DMS114 treated with DMSO at 0.1 percent for 48 hours (cell line): ENCODE results near the gene BACE1-AS.
"Not testable (repeated sequence)": the region's sequence is repeated elsewhere in the genome, so short reads cannot be mapped to it uniquely, and the experiment has no call there.

ENCODE experiments used
- DNase-seq: peaks from one replicate; lab custom pipeline; 2025; ENCODE audit not compliant: unreplicated experiment; lab: John Stamatoyannopoulos, UW

The BACE1-AS gene

DNA sequence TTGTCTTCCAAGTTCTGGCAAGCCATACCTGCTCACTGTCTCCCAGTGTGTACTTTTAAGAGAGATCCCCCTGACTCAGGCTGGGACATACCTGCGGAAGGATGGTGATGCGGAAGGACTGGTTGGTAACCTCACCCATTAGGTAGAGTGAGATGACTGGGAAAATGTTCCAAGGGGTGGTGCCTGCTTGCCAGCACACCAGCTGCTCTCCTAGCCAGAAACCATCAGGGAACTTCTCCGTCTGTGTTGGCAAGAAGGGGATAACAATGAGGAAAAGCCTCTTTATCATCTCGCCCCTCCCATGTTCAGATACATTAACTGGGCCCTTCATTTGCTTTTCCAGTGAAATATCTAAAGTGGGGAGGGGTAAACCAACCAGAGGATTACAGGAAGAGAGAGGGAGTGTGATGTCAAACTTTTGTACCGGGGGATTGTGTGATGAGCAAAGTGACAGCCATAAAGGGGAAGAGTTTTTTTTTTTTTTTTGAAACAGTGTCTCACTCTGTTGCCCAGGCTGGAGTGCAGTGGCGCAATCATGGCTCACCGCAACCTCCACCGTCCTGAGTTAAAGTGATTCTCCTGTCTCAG lies at the start of gene BACE1-AS:
Gene BACE1-AS, plus strand, starts transcription at position 538 of the 588 bp plus-strand sequence.
- no peak for DNase-seq

GRCh38 chr11:117248341-117248740 lies 42.8 kb upstream of the BACE1-AS start:
- no peak for DNase-seq

- DNase-seq, result no peak
Measured at GRCh38 chr11:117249571-117249970, 41.6 kb upstream of the BACE1-AS start.

- DNase-seq, result no peak
Measured at GRCh38 chr11:117251506-117251905, 39.6 kb upstream of the BACE1-AS start.

DNA sequence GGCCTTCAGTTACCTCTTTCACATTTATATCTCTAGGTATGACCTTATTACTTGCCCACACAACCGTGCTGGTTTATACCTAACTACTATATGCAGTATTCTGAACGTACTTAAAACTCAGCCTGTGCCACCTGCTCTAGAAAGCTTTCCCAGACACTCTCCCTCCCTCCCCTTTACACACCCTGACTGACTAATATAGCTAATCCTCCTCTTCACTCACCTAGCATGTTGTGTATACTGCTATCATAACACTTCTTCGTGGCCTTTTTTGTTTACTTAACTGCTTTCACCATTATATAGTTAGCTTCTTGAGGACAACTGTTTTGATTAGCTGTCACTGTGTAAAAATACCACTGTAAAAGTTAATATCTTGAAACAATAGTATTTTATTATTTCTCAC lies 35.2 kb upstream of the BACE1-AS start:
- no peak for DNase-seq

GRCh38 chr11:117256573-117256972 lies 34.6 kb upstream of the BACE1-AS start:
- no peak for DNase-seq

DNA sequence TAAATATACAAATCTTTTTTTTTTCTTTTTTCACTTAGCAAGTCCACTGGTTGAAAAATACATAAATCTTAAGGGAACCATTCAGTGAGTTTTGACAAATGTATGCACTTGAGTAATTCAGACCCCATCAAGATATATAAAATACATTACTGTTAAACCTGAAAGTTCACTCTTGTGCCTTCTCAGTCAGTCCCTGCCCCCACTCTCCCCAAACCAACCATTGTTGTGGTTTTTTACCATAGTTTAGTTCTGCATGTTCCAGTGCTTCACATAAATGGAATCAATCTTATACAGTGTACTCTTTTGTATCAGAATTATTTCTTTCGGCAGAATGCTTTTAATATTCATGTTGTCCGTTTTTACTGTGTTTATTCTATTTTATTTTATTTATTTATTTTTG lies 32.6 kb upstream of the BACE1-AS start:
- DNase-seq, result no peak

DNA sequence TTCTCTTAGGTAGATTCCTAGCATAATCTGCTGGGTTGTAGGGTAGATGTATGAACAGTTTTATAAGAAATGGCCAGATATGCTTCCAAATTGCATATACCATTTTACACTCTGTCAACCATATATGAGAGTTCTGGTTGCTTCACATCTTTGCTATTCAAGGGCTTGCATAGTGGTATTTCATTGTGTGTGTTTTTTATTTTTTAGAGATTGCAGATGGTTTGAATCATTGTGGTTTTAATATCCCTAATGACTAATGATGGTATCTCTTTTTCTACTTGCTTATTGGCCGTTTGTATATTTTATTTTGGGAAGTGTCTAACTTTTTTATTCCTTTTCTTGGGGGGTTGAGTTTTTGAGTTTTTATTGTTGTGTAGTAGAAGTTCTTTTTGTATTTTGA lies 31.7 kb upstream of the BACE1-AS start:
- DNase-seq, result no peak

DNA sequence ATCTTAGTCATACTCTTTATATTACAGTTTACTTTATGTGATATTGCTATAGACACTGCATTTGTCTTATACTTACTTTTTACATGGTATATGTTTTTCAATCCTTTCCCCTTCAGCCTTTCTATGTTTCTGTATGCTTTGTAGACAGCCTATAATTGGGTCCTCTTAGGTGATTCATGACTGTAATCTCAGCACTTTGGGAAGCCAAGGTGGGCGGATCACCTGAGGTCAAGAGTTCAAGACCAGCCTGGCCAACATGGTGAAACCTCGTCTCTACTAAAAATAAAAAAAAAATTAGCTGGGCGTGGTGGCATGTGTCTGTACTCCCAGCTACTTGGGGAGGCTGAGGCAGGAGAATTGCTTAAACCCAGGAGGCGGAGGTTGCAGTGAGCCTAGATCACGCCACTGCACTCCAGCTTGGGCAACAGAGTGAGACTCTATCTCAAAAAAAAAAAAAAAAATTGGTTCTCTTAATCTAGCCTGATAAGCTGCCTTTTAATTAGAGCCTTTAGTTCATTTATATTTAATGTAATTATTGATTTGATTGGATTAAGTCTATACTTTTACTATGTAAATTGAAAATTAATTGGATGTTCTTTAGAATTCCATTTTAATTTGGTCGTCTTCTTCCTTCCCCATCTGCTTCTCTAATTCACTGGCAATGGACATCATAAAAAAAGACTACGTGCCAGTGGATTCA lies 26.4 kb upstream of the BACE1-AS start:
- DNase-seq, result not testable (repeated sequence)

DNA sequence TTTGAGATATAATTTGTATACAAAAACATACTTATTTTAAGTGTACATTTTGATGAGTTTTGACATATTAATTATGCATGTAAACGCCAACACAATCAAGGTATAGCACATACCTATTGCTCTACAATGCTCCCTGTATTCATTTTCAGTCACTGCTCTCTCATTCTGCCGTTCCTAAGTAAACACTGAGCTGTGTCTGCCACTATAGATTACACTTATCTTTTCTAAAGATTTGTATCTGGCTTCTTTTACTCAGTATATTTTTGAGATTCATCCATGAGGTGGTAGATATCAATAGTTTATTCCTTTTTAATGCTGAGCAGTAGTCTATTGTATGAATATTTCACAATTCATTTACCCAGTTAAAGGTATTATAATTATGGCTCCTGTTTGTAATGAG lies 25.4 kb upstream of the BACE1-AS start:
- no peak for DNase-seq

DNA sequence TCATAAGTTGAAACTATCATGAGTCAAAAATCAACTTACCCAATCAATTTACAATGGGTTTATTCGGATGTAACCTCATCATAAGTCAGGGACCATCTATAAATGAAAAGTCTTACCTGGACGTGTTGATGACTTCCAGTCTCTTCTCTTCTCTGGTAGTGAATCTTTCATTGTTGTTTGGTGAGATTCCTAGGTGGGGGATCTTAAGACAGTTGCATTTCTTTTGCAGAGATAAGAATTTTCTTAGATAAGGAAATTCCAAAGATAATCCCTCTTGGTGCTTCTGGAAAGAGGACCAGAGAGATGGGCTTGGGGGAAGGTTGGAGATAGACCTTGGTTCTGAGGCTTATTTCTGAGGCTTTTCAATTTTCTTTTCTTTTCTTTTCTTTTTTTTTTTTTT lies 21.3 kb upstream of the BACE1-AS start:
- no peak for DNase-seq

DNA sequence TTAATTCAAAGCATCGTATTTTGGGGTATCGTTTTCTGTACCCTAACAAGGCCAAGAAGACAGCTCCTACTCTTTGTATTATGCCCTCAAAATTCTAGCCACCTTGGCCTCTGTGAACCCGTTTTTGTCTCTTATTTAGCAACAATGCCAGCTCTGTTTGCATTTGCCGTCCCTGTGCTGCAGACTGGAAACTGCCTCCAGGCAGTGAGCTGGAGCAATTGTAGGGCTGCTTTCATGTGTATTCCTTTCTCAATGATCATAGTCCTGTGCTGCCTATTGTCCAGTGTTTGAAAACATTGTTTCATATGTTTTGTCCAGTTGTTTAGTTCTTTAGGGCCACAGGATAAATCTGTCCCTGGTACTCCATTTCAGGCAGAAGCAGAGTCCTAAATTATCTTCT lies 19.9 kb upstream of the BACE1-AS start:
- DNase-seq, result no peak

GRCh38 chr11:117272175-117272574 lies 19.0 kb upstream of the BACE1-AS start:
- not testable (repeated sequence) for DNase-seq

- DNase-seq, result no peak
Measured at GRCh38 chr11:117273550-117274289, 17.4 kb upstream of the BACE1-AS start.

DNA sequence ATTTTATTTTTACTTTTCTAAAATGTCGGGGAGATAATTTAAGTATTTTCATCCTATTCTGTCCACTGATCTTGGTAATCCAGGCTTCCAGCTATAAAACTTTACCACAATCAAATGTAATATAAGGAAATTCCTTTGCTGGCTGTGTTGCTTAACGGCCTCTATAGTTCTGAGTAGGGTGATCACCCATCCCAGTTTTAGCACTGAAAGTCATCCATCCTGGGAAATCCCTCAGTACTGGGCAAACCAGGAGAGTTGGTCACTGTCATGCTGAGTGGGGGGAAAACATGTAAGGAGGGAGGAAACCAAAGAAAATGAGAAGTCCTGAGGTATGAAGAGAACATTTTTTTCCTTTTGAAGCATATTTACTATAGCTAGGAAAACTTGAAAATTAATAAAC lies 12.8 kb upstream of the BACE1-AS start:
- no peak for DNase-seq

- no peak for DNase-seq
Measured at GRCh38 chr11:117279711-117280376, 11.3 kb upstream of the BACE1-AS start.

DNA sequence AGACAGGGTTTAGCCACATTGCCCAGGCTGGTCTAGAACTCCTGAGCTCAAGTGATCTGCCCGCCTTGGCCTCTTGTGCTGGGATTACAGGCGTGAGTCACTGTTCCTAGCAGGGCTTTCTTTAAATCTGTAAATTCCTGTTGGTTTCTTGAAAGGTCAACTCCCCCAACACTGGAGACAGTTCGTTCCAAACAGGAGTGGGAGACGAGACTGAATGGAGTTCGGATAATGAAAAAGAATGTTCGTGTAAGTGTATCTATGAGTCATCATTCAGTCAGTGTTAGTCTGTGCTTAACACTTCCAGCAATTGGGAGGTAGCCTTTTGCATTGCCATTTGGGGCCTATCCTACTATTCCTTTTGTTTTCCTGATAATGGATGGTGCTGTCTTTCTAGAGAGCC lies 10.0 kb upstream of the BACE1-AS start:
- DNase-seq, result no peak

- DNase-seq, result no peak
Measured at GRCh38 chr11:117281869-117282268, 9.3 kb upstream of the BACE1-AS start.

DNA sequence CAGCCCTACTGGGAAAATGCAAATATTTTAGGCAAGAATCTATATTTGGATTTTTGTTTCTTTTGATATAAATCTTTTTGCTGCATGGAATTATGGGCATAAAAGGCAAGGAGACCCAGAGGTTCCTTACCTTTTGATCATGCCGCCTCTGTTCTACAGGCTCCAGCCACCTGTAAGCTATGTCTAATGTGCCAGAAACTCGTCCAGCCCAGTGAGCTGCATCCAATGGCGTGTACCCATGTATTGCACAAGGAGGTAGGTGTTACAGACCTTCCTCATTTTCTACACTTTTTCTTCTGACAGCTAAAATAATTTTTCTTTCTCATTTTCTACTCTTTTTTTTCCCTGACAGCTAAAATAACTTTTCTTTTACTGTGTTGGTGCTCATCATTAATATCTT lies 8.2 kb upstream of the BACE1-AS start:
- DNase-seq, result no peak

GRCh38 chr11:117284053-117284452 lies 7.1 kb upstream of the BACE1-AS start:
- DNase-seq, result no peak

- no peak for DNase-seq
Measured at GRCh38 chr11:117286588-117286987, 4.6 kb upstream of the BACE1-AS start.

DNA sequence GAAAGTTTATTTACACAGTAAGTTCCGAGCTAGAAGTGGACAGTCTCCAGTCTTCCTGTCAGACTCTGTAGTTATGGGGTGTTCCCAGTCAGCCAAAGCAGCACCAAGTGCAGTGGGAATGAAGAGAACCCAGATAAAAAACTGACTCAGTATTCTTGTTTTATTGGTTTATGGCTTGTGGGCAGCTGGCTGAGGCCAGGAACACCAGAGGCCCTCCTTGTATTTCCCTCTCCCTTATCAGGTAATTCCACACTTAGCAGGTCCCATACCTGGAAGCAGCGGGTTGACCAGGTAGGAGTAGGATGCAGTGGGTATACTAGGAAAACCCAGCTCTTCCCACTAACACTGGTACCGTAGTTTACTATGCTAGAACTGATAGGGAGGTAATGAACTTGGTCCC lies 3.5 kb upstream of the BACE1-AS start:
- DNase-seq, result no peak
